ENCODE data around the gene C2orf68. TPM values are rescaled to one million over a fixed set of nuclear protein-coding genes. Genes with fewer than 3 reads are reported as not detected.

The C2orf68 gene
- total and polyA plus RNA-seq, 5 donors: 25.0 to 31.9 (median 28.1) TPM

DNA sequence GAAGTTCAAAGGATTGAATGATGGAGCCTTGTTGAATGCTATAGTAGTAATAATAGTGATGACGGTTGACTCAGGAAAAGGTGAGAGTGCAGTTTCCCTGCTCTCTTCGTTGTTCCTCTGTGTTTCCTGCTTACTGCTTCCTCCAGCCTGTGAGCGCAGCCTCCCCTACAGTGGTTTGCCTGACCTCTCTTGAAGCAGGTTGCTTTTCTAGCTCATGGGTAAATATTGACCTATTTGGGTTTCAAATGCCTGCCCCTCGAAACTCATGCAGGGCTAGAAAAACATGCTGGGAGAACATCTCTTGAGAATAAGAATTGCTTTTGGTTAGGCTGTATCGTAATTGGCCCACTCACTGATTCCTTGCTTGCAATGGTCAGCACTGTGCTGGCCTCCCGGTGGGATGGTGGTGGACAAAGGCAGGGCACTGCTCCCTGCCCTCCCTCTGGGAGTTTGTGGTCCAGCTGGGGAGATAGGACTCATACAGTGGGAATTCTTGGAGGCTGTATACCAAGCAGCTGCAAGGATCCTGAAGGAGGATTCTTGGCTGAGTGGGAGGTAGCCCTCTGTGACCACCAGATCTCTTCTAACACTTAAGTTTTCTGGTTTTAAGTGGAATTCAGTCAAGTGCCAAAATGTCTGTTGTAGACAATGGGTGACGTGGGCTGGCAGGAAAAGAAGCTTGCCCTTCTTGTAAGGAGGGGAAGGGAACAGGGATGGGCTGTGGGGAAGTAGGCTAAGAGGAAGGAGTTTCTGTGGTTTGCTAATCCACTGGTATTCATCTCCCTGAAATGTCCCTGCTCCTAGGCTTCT lies 21.7 kb downstream of the C2orf68 start:
- H3K27ac ChIP-seq (ENCODE audit: low read length): peak overlapping the region; percentile 94
- 32% methylated on average over 7 of the region's 7 CpGs for WGBS
- no peaks in the 10 kb centered on the region for H3K9me3 ChIP-seq (ENCODE audit: control insufficient read depth, low read length)
- H3K4me1 ChIP-seq (ENCODE audit: control insufficient read depth, insufficient read depth, low read length): peaks cover 34% of the 10 kb centered on the region
- peak; percentile 64 to 67 for ATAC-seq
- no peak overlapping the region for H3K4me3 ChIP-seq (ENCODE audit: low read length)
- H3K27me3 ChIP-seq (ENCODE audit: control insufficient read depth, insufficient read depth): no peaks in the 10 kb centered on the region
- DNase-seq: peak; percentile 62 to 86 (median 81)
- intact Hi-C loops (cut with DNase I): no loop called here

DNA sequence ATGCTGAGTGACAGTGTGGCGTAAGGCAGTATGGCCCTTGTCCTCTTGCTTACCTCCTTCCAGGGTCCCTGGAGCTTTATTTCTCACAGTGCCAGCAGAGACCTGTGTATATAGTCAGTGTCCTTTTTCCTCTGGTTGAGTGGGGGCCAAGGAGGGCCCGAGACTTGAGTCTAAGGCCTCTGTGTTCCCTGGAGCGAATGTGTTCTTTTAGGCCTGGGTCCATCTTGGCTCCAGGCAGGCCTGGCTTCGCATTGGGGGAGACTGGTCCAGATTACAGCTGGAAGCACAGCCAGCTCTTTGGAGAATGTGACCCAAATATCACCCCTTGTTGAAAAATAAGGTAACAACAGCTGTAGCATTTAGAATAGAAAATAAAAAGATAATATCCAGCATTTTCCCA lies 22.7 kb downstream of the C2orf68 start:
- WGBS: 60% methylated on average over 4 of the region's 4 CpGs
- Histone ChIP-seq H3K4me3 (ENCODE audit: low read length) (no peak overlapping the region), H3K9me3 (ENCODE audit: control insufficient read depth, low read length) (no peaks in the 10 kb centered on the region), H3K4me1 (ENCODE audit: control insufficient read depth, insufficient read depth, low read length) (peaks cover 28% of the 10 kb centered on the region), H3K27me3 (ENCODE audit: control insufficient read depth, insufficient read depth) (no peaks in the 10 kb centered on the region), H3K27ac (ENCODE audit: low read length) (peak overlapping the region; percentile 69)
- ATAC-seq (peak in 1 of 2 donors; percentile 58), DNase-seq (peak; percentile 59 to 90 (median 85))
- intact Hi-C loops (cut with DNase I): no loop called here

DNA sequence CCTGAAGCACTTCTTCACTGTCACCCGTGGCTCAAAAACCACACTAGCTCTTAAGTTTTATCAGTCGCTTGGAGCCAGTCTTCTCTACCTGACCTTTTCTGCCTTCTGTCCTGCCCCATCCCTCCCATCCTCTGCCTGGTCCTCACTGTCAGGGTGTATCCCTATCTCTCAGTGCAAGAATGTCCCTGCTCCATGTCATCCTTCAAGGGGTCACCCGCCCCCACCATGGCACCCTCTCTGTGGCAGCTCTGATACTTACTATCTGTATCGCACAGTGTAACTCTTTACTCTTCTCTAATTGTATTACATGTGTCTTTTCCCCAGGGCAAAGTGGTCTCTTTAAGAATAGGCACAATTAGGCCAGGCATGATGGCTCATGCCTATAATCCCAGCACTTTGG lies 23.2 kb downstream of the C2orf68 start:
- Histone ChIP-seq H3K4me3 (ENCODE audit: low read length) (no peak overlapping the region), H3K27ac (ENCODE audit: low read length) (peak overlapping the region; percentile 63), H3K27me3 (ENCODE audit: control insufficient read depth, insufficient read depth) (no peaks in the 10 kb centered on the region), H3K4me1 (ENCODE audit: control insufficient read depth, insufficient read depth, low read length) (peaks cover 27% of the 10 kb centered on the region), H3K9me3 (ENCODE audit: control insufficient read depth, low read length) (no peaks in the 10 kb centered on the region)
- intact Hi-C loops (cut with DNase I): no loop called here
- 52% methylated on average over 4 of the region's 4 CpGs for WGBS
- no peak for ATAC-seq
- DNase-seq: no peak

DNA sequence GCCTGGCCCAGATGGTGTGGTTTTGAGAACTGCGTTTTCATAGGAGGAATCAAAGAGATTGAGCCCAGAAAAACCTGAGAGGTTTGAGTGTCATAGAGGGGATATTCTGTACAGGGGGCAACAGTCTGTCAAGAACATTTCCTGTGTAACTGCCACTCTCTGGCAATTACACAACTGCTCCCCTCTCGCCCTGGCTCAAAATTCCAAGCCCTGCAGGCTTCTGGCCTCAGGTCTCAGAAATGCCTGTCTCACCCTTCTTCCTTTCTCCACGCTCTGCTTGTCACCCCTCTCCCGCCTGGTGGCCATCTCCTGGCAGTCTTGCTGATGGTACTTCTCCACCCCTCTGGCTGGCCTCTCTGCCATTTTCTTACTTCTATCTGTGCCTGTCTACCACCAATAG lies 23.6 kb downstream of the C2orf68 start:
- intact Hi-C loops (cut with DNase I): no loop called here
- H3K9me3 ChIP-seq (ENCODE audit: control insufficient read depth, low read length): no peaks in the 10 kb centered on the region
- no peak for ATAC-seq
- H3K27ac ChIP-seq (ENCODE audit: low read length): peak overlapping the region; percentile 63
- DNase-seq: no peak
- 57% methylated on average over 4 of the region's 4 CpGs for WGBS
- H3K4me1 ChIP-seq (ENCODE audit: control insufficient read depth, insufficient read depth, low read length): peaks cover 29% of the 10 kb centered on the region
- H3K27me3 ChIP-seq (ENCODE audit: control insufficient read depth, insufficient read depth): no peaks in the 10 kb centered on the region
- no peak overlapping the region for H3K4me3 ChIP-seq (ENCODE audit: low read length)

DNA sequence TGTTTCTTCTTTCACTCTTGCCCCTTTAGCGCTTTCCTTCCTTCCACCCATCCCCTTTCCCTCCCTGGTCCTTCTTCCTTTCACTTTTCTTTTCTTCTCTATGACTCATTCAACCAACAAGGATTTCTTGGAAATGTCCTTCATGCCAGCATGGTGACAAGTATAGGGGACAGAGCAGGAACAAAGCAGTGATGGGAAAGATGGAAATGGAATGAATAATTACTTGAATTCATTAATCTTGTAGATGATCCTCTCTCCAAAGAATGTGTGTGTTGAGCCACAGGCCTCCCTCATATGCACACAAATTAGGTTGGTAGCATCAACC lies 26.1 kb downstream of the C2orf68 start:
- DNase-seq (no peak), ATAC-seq (no peak)
- Histone ChIP-seq H3K27me3 (ENCODE audit: control insufficient read depth, insufficient read depth) (no peaks in the 10 kb centered on the region), H3K27ac (ENCODE audit: low read length) (peak overlapping the region; percentile 95), H3K4me1 (ENCODE audit: control insufficient read depth, insufficient read depth, low read length) (peaks cover 27% of the 10 kb centered on the region), H3K4me3 (ENCODE audit: low read length) (peak overlapping the region; percentile 71), H3K9me3 (ENCODE audit: control insufficient read depth, low read length) (no peaks in the 10 kb centered on the region)
- intact Hi-C loops (cut with DNase I): no loop called here
- 52% methylated on average over 1 of the region's 1 CpG for WGBS

DNA sequence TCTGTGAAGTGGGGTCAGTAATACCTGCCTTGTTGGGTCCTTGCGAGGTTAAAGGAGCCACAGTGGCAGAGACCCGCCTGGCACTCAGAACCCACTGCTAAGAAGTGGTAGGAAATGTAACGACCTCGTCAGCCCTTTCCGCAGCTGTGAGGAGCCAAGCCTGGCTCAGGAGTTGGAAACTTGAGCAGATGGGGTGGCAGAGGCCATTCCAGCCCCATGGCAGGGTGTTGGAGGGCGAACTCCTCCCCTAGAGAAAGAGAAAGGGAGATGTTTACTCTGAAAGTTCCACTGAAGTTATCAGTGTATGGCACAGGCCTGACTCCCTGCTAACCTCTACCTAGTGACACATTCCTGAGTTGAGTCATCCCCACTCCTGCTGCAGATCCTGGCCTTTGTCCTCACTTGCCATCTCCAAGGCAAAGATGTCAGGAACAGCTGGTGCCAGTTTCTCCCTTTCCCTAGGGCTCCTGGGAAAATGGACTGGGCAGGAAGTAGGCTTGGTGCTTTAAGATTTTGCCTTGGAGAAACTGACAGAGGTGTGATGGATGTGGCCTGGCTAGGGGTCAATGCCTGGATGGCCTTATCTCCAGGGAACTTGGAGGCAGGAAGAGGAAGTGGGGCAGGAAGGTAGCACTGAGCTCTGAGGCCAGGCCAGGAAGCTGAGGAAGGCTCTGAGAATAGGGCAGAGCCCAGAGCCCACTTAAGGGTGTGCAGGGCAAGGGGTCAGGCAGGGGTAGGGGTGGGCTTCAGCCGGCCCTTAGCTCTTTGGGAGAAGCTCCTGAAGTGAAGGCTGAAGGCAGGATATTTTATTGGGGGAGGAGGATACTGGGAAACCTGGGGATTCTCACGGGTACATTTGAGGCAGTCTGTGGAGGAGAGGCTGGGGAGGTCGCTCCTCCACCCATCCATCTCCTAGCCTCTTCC lies 26.7 kb downstream of the C2orf68 start:
- peak overlapping the region; percentile 71 for H3K4me3 ChIP-seq (ENCODE audit: low read length)
- no peaks in the 10 kb centered on the region for H3K9me3 ChIP-seq (ENCODE audit: control insufficient read depth, low read length)
- peaks cover 23% of the 10 kb centered on the region for H3K4me1 ChIP-seq (ENCODE audit: control insufficient read depth, insufficient read depth, low read length)
- H3K27ac ChIP-seq (ENCODE audit: low read length): peak overlapping the region; percentile 95
- DNase-seq (peak; percentile 50 to 73 (median 71)), ATAC-seq (peak; percentile 60 to 76)
- no peaks in the 10 kb centered on the region for H3K27me3 ChIP-seq (ENCODE audit: control insufficient read depth, insufficient read depth)
- intact Hi-C loops (cut with DNase I): no loop called here
- 21% methylated on average over 9 of the region's 9 CpGs for WGBS

DNA sequence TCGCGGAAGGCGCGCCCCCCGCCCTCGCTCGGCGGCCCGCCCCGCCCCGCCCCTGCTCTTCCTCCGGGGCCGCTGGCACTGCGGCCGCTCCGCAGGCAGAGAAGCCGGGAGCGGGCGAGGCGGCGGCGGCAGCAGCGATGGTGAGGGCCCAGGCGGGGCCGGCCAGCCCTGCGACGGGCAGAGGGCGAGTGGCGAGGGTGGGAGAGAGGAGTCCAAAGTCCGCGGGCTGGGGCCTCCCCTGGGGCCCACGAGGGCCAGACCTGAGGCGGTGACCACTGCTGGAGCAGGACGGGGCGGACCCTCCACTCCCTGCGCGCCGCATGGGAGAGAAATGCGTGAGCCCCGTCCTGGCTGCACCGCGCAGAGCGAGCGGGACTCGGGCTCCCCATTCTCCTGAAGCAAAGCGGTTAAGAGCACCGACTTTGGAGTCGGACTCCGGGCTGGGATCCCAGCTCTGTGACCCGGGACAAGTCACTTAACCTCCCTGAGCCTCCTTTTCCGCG lies 27.5 kb downstream of the C2orf68 start, which contains the start of gene VAMP5:
VAMP5 (plus strand) TSS at position 78 of the 503 bp plus-strand sequence; CDS start at position 138, 60 bp downstream.
- Histone ChIP-seq H3K4me1 (ENCODE audit: control insufficient read depth, insufficient read depth, low read length) (peaks cover 23% of the 10 kb centered on the region), H3K4me3 (ENCODE audit: low read length) (peak within 1 kb of the TSS; percentile 71), H3K27me3 (ENCODE audit: control insufficient read depth, insufficient read depth) (no peaks in the 10 kb centered on the region), H3K9me3 (ENCODE audit: control insufficient read depth, low read length) (no peaks in the 10 kb centered on the region), H3K27ac (ENCODE audit: low read length) (peak within 1 kb of the TSS; percentile 95)
- intact Hi-C loops (cut with DNase I): no loop called here
- DNase-seq (peak; percentile 55 to 83 (median 82)), ATAC-seq (peak; percentile 58 to 64)
- 4% methylated on average over 52 of the region's 52 CpGs for WGBS

DNA sequence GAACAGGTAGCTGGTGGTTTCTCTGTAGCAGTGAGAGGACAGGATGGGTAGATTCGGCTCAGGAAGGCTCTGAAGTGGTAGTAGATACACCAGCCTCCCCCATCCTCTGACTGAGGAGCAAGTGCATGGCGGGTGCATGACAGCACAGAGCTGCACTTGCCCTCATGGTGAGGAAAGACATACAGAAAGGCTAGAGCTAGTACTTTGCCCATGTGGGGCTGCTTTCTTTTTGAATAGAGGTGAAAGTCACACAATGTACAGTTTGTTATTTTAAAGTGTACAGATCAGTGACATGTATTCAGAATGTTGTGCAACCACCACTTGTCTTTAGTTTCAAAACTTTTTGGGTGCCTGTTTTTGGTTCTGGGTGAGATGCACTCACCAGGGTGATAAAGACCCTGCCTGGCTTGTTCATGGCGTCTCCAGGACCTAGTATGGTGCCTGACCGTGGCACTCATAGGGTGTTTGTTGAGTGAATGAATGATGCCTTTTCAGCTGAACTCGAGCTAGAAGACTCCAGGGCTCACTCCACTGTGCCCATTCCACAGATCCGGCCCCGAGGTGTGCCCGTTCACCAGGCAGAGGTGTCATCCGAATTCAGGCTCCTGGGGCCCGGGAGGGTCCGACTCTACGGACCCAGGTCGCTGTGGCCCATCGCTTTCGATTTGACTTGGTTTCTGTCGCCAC lies 28.1 kb downstream of the C2orf68 start:
- ATAC-seq (no peak), DNase-seq (no peak)
- Histone ChIP-seq H3K4me3 (ENCODE audit: low read length) (peak overlapping the region; percentile 71), H3K27ac (ENCODE audit: low read length) (peak overlapping the region; percentile 58), H3K4me1 (ENCODE audit: control insufficient read depth, insufficient read depth, low read length) (peaks cover 20% of the 10 kb centered on the region), H3K27me3 (ENCODE audit: control insufficient read depth, insufficient read depth) (no peaks in the 10 kb centered on the region), H3K9me3 (ENCODE audit: control insufficient read depth, low read length) (no peaks in the 10 kb centered on the region)
- 18% methylated on average over 16 of the region's 16 CpGs for WGBS
- intact Hi-C loops (cut with DNase I): no loop called here

DNA sequence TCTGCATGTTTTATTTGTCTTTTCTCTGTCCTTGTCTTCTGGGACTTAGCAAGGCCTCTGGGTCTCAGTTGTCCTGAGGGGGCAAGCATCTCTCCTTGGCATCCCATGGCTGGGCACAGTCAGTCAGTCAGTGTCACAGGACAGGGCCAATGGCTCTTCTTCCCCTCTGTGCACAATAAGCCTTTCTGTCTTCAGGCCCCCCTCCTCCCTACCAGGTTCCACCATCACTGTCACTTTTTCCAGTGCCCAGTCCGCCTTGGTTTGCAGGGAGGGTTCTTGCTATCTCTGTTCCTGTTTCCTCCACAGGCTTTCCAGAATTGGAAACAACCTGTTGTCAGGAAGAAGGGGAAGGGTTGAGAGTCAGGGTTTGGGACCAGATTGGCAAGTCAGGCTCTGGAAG lies 29.4 kb downstream of the C2orf68 start:
- peak in 1 of 2 donors; percentile 24 for ATAC-seq
- Histone ChIP-seq H3K27ac (ENCODE audit: low read length) (no peak overlapping the region), H3K27me3 (ENCODE audit: control insufficient read depth, insufficient read depth) (no peaks in the 10 kb centered on the region), H3K9me3 (ENCODE audit: control insufficient read depth, low read length) (no peaks in the 10 kb centered on the region), H3K4me1 (ENCODE audit: control insufficient read depth, insufficient read depth, low read length) (peaks cover 21% of the 10 kb centered on the region), H3K4me3 (ENCODE audit: low read length) (no peak overlapping the region)
- DNase-seq: no peak
- WGBS: 58% methylated on average over 1 of the region's 1 CpG
- intact Hi-C loops (cut with DNase I): no loop called here

DNA sequence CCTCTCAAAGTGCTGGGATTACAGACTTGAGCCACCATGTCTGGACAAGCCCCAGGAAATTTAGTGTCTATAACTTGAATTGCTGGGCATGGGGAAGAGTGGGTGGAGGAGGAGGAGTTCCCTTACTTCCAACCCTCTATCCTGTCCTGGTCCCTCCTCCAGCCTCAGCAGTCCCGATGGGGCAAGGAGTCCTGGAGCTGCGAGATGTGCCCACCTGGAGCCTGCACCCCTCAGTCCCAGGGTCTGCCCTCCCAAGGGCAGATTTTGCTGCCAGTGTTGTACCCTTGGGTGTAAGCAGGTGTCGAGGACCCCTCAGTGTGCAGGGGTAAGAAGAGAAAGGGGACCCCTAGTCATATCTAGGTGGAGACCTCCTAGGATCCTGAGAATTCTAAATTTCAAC lies 31.7 kb downstream of the C2orf68 start:
- ATAC-seq: no peak
- Histone ChIP-seq H3K27me3 (ENCODE audit: control insufficient read depth, insufficient read depth) (no peaks in the 10 kb centered on the region), H3K4me3 (ENCODE audit: low read length) (no peak overlapping the region), H3K9me3 (ENCODE audit: control insufficient read depth, low read length) (no peaks in the 10 kb centered on the region), H3K4me1 (ENCODE audit: control insufficient read depth, insufficient read depth, low read length) (peaks cover 15% of the 10 kb centered on the region), H3K27ac (ENCODE audit: low read length) (no peak overlapping the region)
- DNase-seq: no peak
- WGBS: 78% methylated on average over 3 of the region's 3 CpGs
- intact Hi-C loops (cut with DNase I): no loop called here
